Astrocyte of the spinal cord (primary cell): ENCODE measurements around the gene ATRN.
"Not testable (repeated sequence)": the region's sequence is repeated elsewhere in the genome, so short reads cannot be mapped to it uniquely, and the experiment has no call there.

Experiments used
- DNase-seq: peaks from one replicate; pipeline ENCODE4 v3.0.0; 2011; ENCODE audit warnings: low read depth, low spot score
- H3K4me3 ChIP-seq: 2 replicates; pipeline ENCODE4 v1.5.1; 2011; ENCODE audit warnings: low read depth, mild to moderate bottlenecking, low read length, moderate library complexity
- CTCF ChIP-seq: IDR thresholded peaks from 2 replicates; pipeline ENCODE4 v1.5.1; 2012; ENCODE audit warnings: low read depth, mild to moderate bottlenecking, low read length, inconsistent platforms
- in situ Hi-C: cut with HindIII; loops from 2 replicates; pipeline ENCODE4 v1.10.0; 2017; ENCODE audit warnings: low sequenced_read_pairs

The ATRN gene

GRCh38 chr20:3505148-3505547 is 34.3 kb downstream of the ATRN start:
- no peak for DNase-seq
- in situ Hi-C loops = no loop called here
- TF ChIP-seq CTCF = no peak
- no peak overlapping the region for H3K4me3 ChIP-seq

GRCh38 chr20:3509064-3509463 is 38.2 kb downstream of the ATRN start:
- in situ Hi-C loops = no loop called here
- no peak for TF ChIP-seq CTCF

GRCh38 chr20:3510110-3510509 is 39.3 kb downstream of the ATRN start:
- H3K4me3 ChIP-seq = no peak overlapping the region
- no peak for TF ChIP-seq CTCF
- DNase-seq = no peak
- in situ Hi-C loops = no loop called here

More at GRCh38 chr20:3509064-3509463, 38.2 kb downstream of the ATRN start:
- DNase-seq = no peak
- no peak overlapping the region for H3K4me3 ChIP-seq

GRCh38 chr20:3512239-3512638 is 41.4 kb downstream of the ATRN start:
- H3K4me3 ChIP-seq, in situ Hi-C loops, DNase-seq: not testable (repeated sequence)

GRCh38 chr20:3514012-3514642 is 43.3 kb downstream of the ATRN start:
- in situ Hi-C loops = no loop called here
- DNase-seq = no peak
- TF ChIP-seq CTCF = no peak
- no peak overlapping the region for H3K4me3 ChIP-seq

GRCh38 chr20:3515379-3516170 is 44.8 kb downstream of the ATRN start:
- in situ Hi-C loops = no loop called here
- H3K4me3 ChIP-seq = no peak overlapping the region
- no peak for TF ChIP-seq CTCF
- DNase-seq = peak; percentile 13
